K562 (cell line): ENCODE data around the gene PLP2. TPM values are rescaled to one million over a fixed set of nuclear protein-coding genes. Genes with fewer than 3 reads are reported as not detected.

Experiments
- CREB3 ChIP-seq: fragments of 450-650 bp; conservative IDR thresholded peaks from 2 replicates; pipeline ENCODE4 v1.6.1; 2016; ENCODE audit warnings: missing genetic modification characterization, low read depth, mild to moderate bottlenecking, missing compliant biosample characterization, moderate library complexity
- MYNN ChIP-seq, 2 experiments: sonication (generic); formaldehyde crosslinking in 1 of 2; IDR thresholded peaks; 2 replicates each; pipeline versions ENCODE4 v1.5.0 to v1.6.1; 2016 to 2020; ENCODE audit warnings: antibody characterized with exemption in 1 of 2, missing genetic modification reagents in 1 of 2
- NFATC3 ChIP-seq: fragments of 450-650 bp; IDR thresholded peaks from 2 replicates; pipeline ENCODE4 v1.6.1; 2017; ENCODE audit warnings: mild to moderate bottlenecking
- NFIX ChIP-seq: fragments of 250-450 bp; sonication (Bioruptor Pico); IDR thresholded peaks from 2 replicates; pipeline ENCODE4 v1.4.0; 2020; ENCODE audit warnings: low read depth, mild to moderate bottlenecking, moderate library complexity
- POLR2AphosphoS2 ChIP-seq: IDR thresholded peaks from 2 replicates; pipeline ENCODE4 v1.6.1; 2012; ENCODE audit warnings: low read length, improper control_type of control experiment
- PRDM10 ChIP-seq: fragments of 450-650 bp; IDR thresholded peaks from 2 replicates; pipeline ENCODE4 v1.6.1; 2018; ENCODE audit not compliant: partially characterized antibody
- RBFOX2 ChIP-seq: fragments of 200-400 bp; formaldehyde crosslinking; IDR thresholded peaks from 2 replicates; pipeline ENCODE4 v1.6.1; 2017; ENCODE audit warnings: low read depth, mild to moderate bottlenecking, low read length, moderate library complexity
- SMAD2 ChIP-seq: fragments of 150-350 bp; IDR thresholded peaks from 2 replicates; pipeline ENCODE4 v1.6.1; 2014; ENCODE audit warnings: low read depth, mild to moderate bottlenecking, low read length
- SP2 ChIP-seq: IDR thresholded peaks from 2 replicates; pipeline ENCODE4 v1.6.1; 2011; ENCODE audit warnings: mild to moderate bottlenecking, low read depth, low read length, moderate library complexity; ENCODE audit not compliant: poor library complexity, severe bottlenecking; ENCODE audit errors: extremely low read depth
- SRSF3 ChIP-seq: fragments of 200-400 bp; formaldehyde crosslinking; IDR thresholded peaks from 2 replicates; pipeline ENCODE4 v1.6.1; 2016; ENCODE audit warnings: mild to moderate bottlenecking, low read length, moderate library complexity; ENCODE audit not compliant: insufficient read depth
- ZBTB40 ChIP-seq, 2 experiments: fragments of 450-650 bp in 1 of 2; sonication (generic) in 1 of 2; formaldehyde crosslinking in 1 of 2; IDR thresholded peaks; 2 replicates each; pipeline versions ENCODE4 v1.7.1 to v1.9.0; 2016 to 2022; ENCODE audit warnings: inconsistent platforms in 1 of 2, mild to moderate bottlenecking in 1 of 2, missing genetic modification reagents in 1 of 2
- ZC3H11A ChIP-seq: IDR thresholded peaks from 2 replicates; pipeline ENCODE4 v1.6.1; 2012; ENCODE audit warnings: low read depth, low read length, improper control_type of control experiment
- polyA plus RNA-seq, 8 experiments: library from polyadenylated mRNA; depleted of rRNA in 4 of 8; stranded (reverse) in 5 of 8; unstranded in 3 of 8; fragments of >200 nt; fragmentation: Nextera tagmentation in 2 of 8; fragmentation: Illumina TruSeq in 1 of 8; extraction: Ambion mirVana in 2 of 8; extraction: Trizol in 1 of 8; gene quantifications; 2 replicates each; pipeline versions ENCODE4 v1.2.1 to v1.2.3, GENCODE V29; 2011 to 2014; ENCODE audit warnings: inconsistent platforms in 1 of 8, missing spikeins in 1 of 8
- total RNA-seq, 7 experiments: library from RNA; depleted of rRNA in 6 of 7; stranded (reverse); fragments of >200 nt in 6 of 7; fragmentation: Illumina TruSeq in 2 of 7; extraction: Trizol in 2 of 7; gene quantifications; 2 replicates each; pipeline versions ENCODE4 v1.2.1 to v1.2.3, GENCODE V29; 2011 to 2021; ENCODE audit warnings: low replicate concordance in 1 of 7

Gene PLP2
- total and polyA plus RNA-seq, 9 of the 15 experiments (the other 6 are each of a cell fraction or from before 2014, with no cell fraction given) = 34.7 to 236 (median 112) TPM

GRCh38 chrX:49177873-49178480 is 6.3 kb downstream of the PLP2 start (continued):
- no peak for TF ChIP-seq ZBTB40 (IDR thresholded peaks at IDR 0.05)
- no peak for TF ChIP-seq ZBTB40 (CRISPR knock-in tag; IDR thresholded peaks at IDR 0.05)
- no peak for TF ChIP-seq POLR2AphosphoS2
- peak; percentile 50 for TF ChIP-seq RBFOX2
- TF ChIP-seq CREB3 = no peak
- no peak for TF ChIP-seq MYNN (IDR thresholded peaks at IDR 0.05)
- TF ChIP-seq MYNN (CRISPR knock-in tag; IDR thresholded peaks at IDR 0.05) = no peak
- TF ChIP-seq ZC3H11A = no peak
- TF ChIP-seq SP2 = no peak
- no peak for TF ChIP-seq SRSF3
- TF ChIP-seq NFIX (CRISPR knock-in tag) = no peak
- no peak for TF ChIP-seq SMAD2
- no peak for TF ChIP-seq NFATC3
- TF ChIP-seq PRDM10 = no peak
